ENCODE data around the gene HOXD11. TPM values are rescaled to one million over a fixed set of nuclear protein-coding genes. Genes with fewer than 3 reads are reported as not detected.

HOXD11 gene
- total and polyA plus RNA-seq, 2 of the 13 experiments (the other 11 are each of a cell fraction or from before 2014, with no cell fraction given), result not detected

DNA sequence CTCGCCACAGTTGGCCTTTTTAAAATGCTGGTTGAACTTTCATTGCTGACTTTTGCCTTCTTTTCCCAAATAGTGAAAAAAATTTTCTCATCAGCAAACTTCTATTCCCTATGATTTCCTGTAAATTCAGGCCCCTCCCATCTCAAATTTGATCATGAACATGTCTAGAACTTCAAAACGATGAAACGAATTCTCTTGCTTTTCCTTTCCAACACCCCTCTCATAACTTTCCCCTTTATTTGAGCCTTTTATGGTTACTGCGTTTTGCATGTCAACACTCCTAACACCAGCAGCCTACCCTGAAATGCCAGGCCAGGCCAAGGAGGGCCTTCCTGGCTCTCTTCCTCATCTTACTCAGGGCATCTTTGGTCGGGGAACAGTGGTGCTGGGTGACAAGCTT lies 16.2 kb upstream of the HOXD11 start:
- H3K79me2 ChIP-seq (ENCODE audit: insufficient read depth, low read length), result no peaks in the 10 kb centered on the region
- no peak overlapping the region for H2AFZ ChIP-seq (ENCODE audit: low read length)
- in situ Hi-C loops (cut with HindIII; ENCODE audit: extremely low pct_ligation_motif_present, low pct_unique_long_range_greater_than_20kb), result no loop called here
- H3K9ac ChIP-seq (ENCODE audit: insufficient read depth, low read depth, low read length), result no peak overlapping the region
- DNase-seq (ENCODE audit: low spot score), result no peak
- no peaks in the 10 kb centered on the region for H3K9me3 ChIP-seq (ENCODE audit: low read length)
- WGBS (ENCODE audit: low lambda C conversion rate), result 7% methylated on average over 5 of the region's 5 CpGs
- CTCF ChIA-PET (ENCODE audit: low intra/inter-chr PET ratio, low total read pairs), result no interaction called here
- TF ChIP-seq TBP (CRISPR knock-in tag; IDR thresholded peaks at IDR 0.05), result no peak
- TF ChIP-seq POLR2AphosphoS2 (IDR thresholded peaks at IDR 0.05; ENCODE audit: low read depth, low read length), result no peak
- no peak for TF ChIP-seq TGIF2 (CRISPR knock-in tag; IDR thresholded peaks at IDR 0.05)
- no peak for TF ChIP-seq RAD21 (CRISPR knock-in tag; IDR thresholded peaks at IDR 0.05)
- no peak for TF ChIP-seq ZNF432 (CRISPR knock-in tag; IDR thresholded peaks at IDR 0.05; ENCODE audit: borderline replicate concordance)
- TF ChIP-seq, protein P1, sequence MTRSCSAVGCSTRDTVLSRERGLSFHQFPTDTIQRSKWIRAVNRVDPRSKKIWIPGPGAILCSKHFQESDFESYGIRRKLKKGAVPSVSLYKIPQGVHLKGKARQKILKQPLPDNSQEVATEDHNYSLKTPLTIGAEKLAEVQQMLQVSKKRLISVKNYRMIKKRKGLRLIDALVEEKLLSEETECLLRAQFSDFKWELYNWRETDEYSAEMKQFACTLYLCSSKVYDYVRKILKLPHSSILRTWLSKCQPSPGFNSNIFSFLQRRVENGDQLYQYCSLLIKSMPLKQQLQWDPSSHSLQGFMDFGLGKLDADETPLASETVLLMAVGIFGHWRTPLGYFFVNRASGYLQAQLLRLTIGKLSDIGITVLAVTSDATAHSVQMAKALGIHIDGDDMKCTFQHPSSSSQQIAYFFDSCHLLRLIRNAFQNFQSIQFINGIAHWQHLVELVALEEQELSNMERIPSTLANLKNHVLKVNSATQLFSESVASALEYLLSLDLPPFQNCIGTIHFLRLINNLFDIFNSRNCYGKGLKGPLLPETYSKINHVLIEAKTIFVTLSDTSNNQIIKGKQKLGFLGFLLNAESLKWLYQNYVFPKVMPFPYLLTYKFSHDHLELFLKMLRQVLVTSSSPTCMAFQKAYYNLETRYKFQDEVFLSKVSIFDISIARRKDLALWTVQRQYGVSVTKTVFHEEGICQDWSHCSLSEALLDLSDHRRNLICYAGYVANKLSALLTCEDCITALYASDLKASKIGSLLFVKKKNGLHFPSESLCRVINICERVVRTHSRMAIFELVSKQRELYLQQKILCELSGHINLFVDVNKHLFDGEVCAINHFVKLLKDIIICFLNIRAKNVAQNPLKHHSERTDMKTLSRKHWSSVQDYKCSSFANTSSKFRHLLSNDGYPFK (CRISPR knock-in tag; IDR thresholded peaks at IDR 0.05; ENCODE audit: borderline replicate concordance), result no peak
- TF ChIP-seq, protein P2, sequence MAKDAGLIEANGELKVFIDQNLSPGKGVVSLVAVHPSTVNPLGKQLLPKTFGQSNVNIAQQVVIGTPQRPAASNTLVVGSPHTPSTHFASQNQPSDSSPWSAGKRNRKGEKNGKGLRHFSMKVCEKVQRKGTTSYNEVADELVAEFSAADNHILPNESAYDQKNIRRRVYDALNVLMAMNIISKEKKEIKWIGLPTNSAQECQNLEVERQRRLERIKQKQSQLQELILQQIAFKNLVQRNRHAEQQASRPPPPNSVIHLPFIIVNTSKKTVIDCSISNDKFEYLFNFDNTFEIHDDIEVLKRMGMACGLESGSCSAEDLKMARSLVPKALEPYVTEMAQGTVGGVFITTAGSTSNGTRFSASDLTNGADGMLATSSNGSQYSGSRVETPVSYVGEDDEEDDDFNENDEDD (CRISPR knock-in tag; IDR thresholded peaks at IDR 0.05; ENCODE audit: borderline replicate concordance), result no peak
- TF ChIP-seq, protein P3, sequence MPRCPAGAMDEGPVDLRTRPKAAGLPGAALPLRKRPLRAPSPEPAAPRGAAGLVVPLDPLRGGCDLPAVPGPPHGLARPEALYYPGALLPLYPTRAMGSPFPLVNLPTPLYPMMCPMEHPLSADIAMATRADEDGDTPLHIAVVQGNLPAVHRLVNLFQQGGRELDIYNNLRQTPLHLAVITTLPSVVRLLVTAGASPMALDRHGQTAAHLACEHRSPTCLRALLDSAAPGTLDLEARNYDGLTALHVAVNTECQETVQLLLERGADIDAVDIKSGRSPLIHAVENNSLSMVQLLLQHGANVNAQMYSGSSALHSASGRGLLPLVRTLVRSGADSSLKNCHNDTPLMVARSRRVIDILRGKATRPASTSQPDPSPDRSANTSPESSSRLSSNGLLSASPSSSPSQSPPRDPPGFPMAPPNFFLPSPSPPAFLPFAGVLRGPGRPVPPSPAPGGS (CRISPR knock-in tag; IDR thresholded peaks at IDR 0.05), result no peak
- TF ChIP-seq HIVEP1 (CRISPR knock-in tag; IDR thresholded peaks at IDR 0.05), result no peak
- no peak for TF ChIP-seq MTF1 (CRISPR knock-in tag; IDR thresholded peaks at IDR 0.05)
- TF ChIP-seq, protein P4, sequence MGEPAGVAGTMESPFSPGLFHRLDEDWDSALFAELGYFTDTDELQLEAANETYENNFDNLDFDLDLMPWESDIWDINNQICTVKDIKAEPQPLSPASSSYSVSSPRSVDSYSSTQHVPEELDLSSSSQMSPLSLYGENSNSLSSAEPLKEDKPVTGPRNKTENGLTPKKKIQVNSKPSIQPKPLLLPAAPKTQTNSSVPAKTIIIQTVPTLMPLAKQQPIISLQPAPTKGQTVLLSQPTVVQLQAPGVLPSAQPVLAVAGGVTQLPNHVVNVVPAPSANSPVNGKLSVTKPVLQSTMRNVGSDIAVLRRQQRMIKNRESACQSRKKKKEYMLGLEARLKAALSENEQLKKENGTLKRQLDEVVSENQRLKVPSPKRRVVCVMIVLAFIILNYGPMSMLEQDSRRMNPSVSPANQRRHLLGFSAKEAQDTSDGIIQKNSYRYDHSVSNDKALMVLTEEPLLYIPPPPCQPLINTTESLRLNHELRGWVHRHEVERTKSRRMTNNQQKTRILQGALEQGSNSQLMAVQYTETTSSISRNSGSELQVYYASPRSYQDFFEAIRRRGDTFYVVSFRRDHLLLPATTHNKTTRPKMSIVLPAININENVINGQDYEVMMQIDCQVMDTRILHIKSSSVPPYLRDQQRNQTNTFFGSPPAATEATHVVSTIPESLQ (CRISPR knock-in tag; conservative IDR thresholded peaks at IDR 0.05), result no peak
- H3K4me3 ChIP-seq (replicated peaks in 1 of 3; ENCODE audit: insufficient read depth in 1 of 3, low read depth in 2 of 3, low read length in 3 of 3), result no peak overlapping the region
- peaks cover 21% of the 10 kb centered on the region for H3K4me1 ChIP-seq (ENCODE audit: insufficient read depth, low read length)
- POLR2A ChIA-PET, result no interaction called here
- intact Hi-C loops (cut with micrococcal nuclease; ENCODE audit: unreplicated experiment), result no loop called here
- FAIRE-seq, result no peak
- no TSS peak for BruUV-seq (replicated peaks)
- no peak for ATAC-seq
- H3K27me3 ChIP-seq (ENCODE audit: control insufficient read depth in 1 of 2, insufficient read depth in 2 of 2, low read length in 2 of 2), result peaks cover 18 to 94% of the 10 kb centered on the region in 2 experiments
- H3K27ac ChIP-seq (ENCODE audit: extremely low read length, insufficient read depth, low read length), result no peak overlapping the region
- no peak overlapping the region for H3K4me2 ChIP-seq (ENCODE audit: low read depth, low read length)
- H3K36me3 ChIP-seq (replicated peaks in 1 of 2; ENCODE audit: control insufficient read depth in 1 of 2, insufficient read depth in 2 of 2, low read length in 2 of 2), result no peaks in the 10 kb centered on the region
- H4K20me1 ChIP-seq (ENCODE audit: insufficient read depth, low read length), result no peaks in the 10 kb centered on the region
